OCI-M1 (cell line): ENCODE measurements around the gene PREX1.

Experiments used
- DNase-seq: peaks from one replicate; lab custom pipeline; 2025; lab: John Stamatoyannopoulos, UW

Gene PREX1

DNA sequence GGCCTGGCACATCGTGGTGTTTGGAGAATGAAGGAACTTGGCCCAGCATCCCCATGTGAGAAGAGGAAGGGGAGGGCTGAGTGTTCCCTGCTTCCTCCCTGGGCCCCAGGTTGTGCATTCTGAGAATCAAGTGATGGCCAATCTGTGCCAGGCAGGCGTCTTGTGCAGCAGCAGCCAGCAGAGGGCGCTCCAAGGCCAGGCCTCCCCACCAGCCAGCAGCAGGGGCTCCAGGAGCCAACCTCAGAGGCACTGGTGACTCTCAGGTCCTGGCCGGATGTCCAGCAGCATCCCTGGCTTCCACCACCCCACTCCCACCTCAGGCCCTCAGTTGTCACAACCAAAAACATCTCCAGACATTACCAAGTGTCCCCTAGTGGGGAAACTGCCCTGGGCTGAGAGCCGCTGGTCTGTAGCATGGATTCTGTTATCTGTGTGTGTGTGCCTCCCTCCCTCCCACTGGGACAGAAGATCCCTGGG lies 192.0 kb downstream of the PREX1 start:
- DNase-seq, result peak; percentile 69

DNA sequence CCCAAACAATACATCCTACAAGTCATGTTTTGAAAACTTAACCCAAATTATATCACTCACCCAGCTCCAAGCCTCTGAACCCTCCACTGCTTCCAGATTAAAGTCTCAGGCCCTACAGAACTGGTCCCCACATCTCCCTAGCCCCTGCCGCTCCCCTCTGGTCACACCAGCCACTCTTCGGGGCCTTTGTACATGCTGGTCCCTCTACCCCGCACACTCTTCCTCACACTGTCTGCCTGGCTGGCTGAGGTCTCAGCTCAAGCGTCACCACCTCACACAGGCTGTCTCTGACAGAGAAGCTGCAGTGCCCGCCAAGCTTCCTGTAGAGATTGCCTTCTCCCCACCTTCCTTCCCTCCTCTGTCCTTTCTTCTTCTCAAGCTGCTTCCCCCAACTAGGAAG lies 192.4 kb downstream of the PREX1 start:
- no peak for DNase-seq

DNA sequence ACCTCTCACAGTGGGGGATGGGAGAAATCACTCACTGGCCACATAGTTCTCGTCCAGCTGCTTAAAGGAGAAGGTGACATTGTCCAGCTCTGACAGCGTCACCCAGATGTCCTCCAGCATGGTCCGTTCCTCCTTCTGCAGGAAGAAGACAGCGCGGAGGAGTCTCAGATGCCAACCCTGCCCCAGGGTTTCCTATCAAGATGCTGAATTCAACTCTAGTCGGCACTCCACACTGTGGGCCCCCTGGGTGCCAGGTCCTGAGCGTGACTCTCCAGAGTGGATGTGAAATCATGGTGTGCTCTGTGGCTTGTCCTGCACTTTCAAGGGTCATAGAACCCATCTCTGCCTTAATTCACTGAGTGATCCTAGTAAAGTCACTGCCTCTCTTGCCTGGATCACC lies 193.2 kb downstream of the PREX1 start:
- no peak for DNase-seq

DNA sequence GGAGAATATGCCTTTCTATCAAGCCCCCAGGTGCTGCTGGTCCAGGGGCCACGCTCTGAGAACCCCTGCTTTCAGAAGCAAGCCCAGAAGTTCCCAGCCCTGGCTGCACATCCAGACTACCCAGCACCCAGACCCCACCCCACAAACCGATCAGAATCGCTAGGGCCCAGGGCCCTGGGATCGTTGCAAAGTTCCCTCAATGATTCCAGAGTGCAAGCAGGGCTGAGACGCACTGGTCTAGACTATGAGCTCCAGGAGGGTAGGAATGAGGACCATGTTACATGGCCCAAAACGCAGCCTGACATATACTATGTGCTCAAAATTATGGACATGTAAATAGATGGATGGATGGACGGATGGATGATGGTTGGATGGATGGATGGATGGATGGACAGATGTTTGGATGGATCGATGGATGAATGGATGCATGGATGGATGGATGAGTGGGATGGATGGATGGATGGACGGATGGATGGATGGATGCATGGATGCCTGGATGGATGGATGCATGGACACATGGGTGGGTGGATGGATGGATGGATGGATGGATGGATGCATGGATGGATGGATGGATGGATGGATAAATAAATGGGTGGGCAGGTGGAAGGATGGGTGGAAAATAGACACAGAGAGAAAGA lies 194.1 kb downstream of the PREX1 start:
- no peak for DNase-seq

DNA sequence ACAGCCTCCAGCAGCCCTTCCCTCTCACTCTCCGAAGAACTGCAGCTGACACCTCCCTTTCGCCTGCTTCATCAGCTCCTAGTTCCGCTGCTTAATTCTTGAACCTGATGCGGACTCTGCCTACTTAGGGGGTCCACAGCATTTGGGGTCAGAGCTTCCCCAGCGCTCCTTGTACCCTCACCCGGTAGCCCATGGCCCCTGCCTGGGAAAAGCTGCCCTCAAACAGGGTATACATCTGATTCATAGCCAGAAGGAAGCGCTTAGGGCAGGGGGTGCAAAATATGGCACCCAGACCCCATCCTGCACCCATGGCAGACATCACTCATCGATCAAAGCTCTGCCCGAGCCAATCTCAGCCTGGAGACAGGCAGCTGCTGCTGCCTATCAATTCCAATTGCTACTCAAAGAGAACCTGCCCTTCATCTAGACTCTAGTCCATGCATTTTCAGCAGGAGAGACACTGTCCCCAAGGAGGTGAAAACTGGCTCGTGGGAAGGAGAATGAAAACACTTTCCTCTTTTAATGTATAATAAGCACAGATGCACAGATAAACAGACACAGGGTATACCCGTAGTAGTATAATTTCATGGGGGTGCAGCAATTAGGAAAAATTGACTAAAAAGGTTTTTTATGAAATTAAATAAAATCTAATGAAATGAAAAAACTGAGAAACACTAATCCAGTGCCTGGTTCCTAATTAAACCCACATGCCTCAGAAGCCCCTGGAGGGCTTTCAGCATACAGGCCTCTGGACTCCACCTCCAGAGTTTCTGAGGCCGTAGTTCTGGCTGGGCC lies 194.8 kb downstream of the PREX1 start:
- DNase-seq, result no peak

DNA sequence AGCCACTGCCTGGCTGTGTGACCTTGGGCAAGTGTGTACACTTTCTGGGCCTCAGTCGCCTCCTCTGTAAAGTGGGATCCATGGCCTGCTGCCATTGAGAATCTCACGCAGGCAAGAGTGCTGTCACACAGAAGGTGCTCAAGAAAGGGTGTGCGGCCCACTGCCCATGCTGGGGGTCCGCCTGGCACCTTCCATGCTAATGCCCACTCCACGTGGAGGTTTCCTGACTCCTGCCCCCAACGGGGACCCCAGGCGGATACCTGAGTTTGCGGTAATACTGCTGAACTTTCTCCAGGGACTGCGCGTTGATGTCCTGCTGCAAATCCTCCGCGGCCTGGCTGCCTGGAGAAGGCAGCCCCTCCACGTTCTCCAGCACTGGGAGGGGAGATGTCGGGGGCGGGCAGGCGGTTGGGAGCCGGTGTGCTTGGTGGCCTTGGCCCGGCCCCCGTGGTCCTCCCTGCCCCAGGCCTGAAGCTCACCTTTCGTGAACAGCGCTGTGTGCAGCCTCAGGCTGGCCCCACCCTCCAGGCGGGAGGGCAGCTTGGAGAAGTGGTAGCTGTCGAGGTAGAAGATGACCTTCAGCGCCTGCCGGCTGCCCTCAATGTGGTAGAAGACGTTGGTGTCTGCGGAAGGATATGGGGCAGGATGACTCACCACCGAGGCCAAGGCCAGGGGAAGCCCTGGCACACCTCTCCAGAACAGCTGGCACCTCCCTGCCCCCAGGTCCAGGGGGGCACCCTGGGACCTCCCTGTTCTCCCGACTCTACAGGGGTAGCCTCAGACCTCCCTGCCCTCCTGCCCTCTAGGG lies 195.6 kb downstream of the PREX1 start:
- DNase-seq, result no peak

DNA sequence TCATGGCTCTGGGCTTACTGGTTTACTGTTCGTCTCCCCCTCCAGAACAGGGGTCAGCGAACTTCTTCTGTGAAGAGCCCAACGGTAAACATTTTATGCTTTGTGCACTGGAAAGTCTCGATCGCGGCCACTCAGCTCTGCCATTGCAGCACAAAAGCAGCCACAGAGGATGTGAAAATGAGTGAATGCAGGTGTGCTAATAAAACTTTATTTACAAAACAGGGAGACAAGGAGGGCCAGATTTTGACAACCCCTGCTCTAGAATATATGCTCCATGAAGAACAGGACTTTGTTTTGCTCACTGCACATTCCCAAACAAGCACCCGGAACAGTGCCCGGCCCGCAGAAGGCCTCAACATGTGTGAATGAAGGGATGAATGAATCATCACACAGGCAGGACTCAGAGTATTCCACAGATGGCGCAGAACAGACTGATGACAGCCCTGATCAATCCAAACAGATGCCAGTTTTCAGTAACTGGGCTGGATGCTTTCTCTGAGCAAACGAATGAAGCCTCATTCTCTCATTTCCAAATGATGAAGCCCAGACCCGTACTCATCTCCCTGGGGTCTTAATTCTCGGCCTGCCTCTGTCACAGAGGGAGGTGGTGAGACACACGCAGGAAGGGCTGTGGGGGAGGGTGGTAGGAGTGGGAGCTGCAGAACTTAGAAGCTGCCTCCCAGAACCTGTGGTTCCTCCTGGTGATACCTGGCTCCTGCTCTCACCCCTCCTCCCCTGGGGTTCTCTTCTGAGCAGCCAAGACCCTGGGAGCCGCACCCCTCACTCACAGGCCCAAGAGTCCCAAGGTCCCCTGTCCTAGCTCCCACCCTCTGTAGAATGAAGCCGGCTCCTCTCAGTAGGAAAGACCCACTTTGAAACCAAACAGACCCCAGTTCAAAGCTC lies 196.4 kb downstream of the PREX1 start:
- no peak for DNase-seq

DNA sequence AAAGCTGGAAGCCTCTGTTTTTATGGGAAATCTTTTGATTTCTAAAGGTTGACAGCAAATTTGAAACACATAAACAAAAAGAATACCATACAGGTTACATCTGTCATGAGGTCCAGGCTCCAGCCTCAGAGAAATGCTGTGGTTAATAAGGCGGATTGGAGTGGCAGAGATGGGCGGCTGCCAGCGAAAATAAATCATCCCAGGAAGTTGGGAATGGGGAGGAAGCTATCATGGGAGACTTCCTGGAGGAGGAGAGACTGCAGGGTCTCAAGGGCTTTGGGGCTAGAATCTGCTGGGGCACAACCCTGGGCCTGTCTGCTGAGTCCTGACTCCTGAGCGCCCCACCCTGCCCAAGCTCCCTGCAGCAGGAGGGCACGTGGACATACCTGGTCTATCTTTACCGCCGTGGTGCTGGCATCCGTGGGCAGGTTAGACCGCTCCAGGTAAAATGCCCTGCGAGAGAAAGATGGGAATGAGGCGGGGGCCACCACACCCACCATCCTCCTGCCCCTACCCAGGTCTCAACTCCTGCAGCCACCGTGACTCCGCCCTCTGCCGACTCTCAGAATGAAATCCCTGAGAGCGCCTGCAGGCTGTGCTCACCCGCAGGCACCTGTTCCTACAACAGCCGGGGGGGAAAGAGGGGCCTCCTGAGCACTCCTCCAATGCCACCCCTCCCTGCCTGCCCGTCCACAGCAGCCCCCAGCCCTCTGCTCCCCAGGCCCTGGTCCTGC lies 197.3 kb downstream of the PREX1 start:
- no peak for DNase-seq

DNA sequence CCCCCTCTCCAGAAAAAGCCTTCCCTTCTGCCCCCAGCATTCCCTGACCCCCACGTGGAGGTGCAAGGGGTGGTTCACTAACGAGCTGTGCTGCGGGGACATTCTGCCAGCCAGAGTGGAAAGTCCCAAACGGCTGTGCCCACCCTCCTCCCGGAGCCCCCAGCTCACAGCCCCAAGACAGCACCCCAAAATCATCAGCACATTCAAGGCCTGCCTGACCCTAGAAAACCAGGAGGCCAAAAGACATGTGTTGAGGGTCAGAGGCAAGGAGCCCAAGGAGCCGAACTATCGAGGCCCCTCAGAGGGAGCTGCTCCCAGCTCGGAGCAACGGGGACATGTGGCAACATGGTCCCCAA lies 197.9 kb downstream of the PREX1 start:
- no peak for DNase-seq

DNA sequence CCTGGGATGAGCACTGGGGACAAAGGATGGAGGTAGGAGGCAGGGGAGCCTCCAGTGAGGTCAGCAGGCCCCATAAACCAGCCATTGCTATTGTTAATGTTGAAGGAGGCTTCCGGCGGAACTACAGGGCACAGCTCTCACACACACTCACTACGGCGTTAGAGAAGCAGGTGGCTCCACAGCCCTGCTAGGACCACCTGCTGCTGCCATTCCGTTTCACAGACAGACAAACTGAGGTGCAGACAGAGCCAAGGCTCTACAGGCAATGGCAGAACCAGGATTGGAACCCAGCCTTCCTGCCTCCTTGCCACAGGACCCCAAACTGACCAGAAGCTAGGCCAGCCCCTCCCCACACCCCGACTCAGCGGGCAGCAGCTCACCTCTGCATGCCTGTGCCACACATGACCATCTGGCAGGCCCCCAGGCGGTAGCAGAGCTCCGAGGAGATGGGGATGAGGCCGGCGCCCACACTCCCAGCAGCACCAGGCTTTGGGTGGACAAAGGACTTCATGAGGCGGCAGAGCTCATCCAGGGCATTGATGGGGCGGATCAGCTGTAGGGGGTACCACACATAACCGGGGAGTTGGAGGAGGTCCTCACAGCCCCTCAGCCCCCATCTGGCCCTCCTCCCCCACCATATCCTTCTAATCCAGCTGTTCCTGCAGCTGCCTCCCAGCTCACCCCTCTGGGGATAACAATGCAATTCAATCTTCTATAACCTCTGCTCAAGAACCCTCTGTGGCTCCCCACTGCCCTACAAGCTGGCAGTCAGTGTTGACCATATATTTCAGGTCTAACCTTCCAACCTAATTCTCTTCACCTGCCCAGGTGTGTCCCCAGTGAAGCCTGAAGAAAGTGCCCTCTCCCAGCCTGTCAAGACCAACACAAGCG lies 198.5 kb downstream of the PREX1 start:
- no peak for DNase-seq

DNA sequence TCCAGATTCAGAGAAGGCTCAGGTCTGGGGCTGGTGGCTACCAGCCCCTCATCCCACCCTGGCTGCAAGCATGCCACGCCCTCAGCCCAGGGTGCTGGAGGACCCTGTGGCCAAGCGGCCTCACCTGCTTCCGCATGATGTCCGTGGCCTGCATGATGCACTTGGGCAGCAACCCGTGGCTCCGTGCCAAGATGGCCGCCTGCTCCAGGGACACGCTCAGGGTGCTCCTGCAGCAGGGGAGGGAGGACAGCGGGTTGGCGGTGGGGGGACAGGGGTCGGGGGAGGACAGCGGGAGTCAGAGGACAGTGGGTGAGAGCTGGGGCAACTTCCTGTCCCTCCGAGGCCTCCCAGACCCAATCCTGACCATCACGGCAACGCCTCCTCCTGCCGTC lies 200.1 kb downstream of the PREX1 start:
- no peak for DNase-seq

DNA sequence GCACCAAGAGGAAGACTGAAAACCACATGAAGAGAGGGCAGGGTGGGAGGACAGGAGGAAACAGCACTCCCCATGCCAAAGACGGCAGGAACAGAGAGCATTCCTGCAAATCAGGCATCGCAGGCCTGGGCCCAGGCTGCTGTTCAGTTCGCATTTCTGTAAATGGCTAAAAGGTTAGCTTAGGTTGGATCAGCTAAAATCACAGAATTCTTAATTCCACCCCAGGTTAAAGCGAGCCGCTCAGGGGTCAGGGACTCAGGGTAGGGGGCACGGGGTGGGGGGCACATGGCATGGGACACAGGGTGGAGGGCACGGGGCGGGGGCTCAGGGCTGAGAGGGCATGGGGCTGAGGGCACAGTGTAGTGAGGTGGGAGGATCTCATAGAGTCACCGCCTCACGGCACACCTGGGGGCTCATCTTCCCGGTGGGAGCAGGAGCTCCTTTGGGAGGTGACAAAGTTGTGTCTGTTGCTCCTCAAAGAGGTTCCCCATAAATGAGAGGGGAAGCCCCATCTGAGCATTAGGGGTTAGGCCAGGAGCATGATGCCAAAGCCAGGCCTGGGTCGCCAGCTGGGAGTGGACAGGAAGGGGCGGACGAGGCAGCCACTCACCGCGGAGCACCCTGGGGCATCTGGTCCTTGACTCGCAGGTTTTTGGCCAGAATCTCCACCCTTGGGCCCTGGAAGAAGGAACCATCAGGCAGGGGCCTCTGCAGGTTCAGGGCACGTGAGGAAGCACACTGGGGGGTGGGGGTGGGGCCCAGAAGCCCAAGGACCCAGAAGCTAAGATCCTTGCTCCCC lies 200.7 kb downstream of the PREX1 start:
- DNase-seq, result no peak

DNA sequence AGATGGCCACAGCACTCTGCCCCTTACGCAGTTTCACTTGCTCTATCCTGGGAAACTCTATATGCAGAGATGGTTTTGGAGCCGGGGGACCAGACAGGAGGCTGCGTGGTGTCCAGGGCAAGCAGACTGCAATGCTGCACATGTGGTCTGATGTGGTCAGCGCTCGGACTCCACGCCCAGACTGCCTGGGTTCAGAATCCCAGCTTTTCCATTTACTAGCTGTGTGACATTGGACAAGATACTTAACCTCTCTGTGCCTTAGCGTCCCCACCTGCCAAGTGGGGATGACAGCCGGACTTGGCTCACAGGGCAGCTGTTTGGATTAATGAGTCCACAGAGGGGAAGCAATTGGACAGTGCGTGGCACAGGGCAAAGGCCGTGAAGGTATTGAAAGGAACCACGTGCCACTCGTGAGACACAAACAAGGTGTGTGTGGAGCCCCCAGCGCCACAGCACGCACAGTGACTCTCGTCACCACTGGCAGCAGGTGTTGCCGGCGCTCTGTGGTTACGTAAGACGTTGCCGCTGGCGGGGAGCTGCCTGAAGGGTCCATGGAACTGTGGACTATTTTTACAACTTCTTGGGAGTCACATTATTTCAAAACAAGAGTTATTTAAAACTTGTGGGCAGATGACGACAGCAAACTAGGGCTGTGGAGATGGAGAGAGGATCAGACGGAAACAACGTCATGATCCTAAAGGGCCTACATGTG lies 201.4 kb downstream of the PREX1 start:
- no peak for DNase-seq

DNA sequence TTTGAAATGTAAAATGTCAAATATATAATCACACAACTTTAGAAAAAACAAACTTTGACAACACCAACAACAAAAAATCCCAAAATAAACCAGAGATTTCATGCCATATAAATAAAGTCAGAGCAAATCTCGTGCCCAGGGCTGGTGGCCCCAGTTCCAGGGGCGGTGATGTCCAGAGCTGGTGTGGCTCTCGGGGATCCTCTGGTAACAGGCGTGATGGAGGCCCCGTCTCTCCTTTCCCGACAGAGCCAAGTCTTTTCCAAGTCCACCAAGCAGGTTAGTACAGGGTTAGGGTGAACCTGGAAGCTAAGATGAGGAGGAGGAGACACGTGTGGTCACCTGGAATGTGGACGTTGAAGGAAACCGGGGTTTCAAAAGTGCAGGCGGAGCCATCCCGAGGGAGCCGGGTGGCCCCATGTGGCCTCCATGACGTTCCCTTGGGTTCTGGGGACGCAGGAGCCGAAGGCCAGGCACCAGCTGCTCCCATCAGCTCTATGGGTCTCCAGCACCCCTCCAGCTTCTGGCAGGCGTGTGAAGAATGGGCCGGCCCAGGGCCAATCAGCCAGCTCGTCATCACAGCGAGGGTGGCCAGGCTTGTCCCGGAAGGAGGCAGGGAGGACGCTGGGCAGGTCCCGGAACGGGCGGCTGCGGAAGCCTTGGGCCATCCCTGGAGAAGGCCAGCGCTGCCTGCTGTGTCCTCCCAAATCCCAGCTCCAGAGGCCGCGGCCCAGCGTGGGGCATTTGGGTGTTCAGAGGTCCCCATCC lies 202.5 kb downstream of the PREX1 start:
- no peak for DNase-seq

DNA sequence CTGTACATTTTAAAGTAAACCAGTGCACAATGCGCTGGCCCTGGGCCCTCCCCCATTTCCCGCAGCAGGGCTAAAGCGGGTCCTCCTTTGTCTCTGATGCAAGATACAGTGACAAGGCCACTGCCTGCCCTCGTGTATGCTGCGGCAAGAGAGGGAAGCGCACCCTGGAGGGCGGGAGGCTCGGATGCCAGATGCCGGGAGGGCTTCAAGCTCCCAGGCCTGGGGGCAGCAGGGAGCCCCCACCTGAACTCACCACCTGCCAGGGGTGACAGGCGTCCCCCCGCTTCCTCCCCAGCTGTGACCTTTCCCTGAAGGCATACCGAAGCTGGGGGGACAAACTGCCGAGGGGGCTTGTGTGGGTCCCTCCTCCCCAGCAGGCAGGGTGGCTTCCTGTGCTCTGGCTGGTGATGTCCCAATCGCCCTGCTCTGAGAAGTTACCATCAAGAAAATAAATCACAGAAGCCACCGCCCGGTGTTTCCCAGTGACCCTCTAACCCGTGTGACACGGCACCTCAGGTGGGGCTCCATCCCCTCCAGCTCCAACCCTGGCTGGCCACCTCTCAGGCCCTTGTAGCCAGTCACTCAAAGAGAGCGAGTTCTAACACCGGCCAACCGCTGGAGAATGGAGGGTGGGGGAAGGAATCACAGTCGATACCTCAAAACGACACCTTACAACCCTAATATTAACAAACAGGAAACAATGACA lies 203.3 kb downstream of the PREX1 start:
- peak; percentile 5 for DNase-seq

DNA sequence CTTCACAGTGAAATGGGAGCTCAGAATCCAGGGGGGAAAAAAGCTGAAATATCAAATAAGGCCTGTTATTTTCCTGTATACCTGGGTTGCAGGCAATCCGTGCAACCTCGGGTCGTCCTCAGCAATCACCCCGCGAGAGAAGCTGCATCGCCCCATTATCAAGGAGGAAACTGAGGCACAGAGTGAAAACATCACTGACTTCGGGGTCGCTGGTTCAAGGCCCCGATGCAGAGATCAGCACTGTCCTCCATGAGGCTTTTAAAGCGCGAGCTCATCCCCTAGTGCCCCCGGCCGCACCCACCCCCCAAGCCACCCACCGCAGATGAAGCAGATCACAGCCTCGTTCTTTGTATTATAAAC lies 203.9 kb downstream of the PREX1 start:
- DNase-seq, result no peak

DNA sequence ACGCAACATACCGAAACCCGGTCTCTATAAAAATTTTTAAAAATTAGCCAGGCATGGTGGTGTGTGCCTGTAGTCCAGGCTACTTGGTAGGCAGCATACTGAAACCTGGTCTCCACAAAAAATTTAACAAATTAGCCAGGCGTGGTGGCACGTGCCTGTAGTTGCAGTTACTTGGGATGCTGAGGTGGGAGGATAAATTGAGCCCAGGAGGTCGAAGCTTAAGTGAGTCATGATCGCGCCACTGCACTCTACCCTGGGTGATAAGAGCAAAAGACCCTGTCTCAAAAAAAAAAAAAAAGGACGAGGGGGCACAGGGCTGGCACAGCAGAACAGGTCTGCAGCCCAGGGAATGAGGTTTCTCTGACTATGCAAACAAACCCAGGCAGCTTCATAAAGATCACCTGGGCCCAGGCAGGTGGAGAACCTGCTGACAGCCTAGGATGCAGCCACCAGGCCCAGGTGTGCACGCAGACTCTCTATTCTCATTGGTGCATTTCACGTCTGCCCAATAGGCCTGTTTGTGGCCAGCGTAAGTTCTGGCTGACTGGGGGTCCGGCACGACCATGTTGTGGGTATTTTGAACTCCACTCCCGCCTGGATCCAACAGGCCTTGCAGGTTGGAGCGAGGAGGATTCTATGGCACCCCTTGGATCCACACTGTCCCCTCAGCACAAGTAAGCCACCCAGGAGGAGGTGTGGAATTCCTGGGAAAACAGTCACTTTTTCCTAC lies 204.5 kb downstream of the PREX1 start:
- no peak for DNase-seq
